PFSK-1 (cell line): ENCODE measurements around the gene FOSB.

ENCODE experiments used
- FOXP2 ChIP-seq: optimal IDR thresholded peaks from 2 replicates; pipeline ENCODE3; 2011; ENCODE audit warnings: borderline replicate concordance, control low read depth, inconsistent platforms; ENCODE audit not compliant: insufficient read depth; ENCODE audit errors: extremely low read length, extremely low read depth
- POLR2AphosphoS5 ChIP-seq: IDR thresholded peaks from 2 replicates; pipeline ENCODE4 v1.6.1; 2012; ENCODE audit warnings: low read depth, mild to moderate bottlenecking, control low read depth, low read length, moderate library complexity
- REST ChIP-seq, 2 experiments: IDR thresholded peaks; 2 replicates each; pipeline versions ENCODE4 v1.6.1 to v1.8.0; 2011 to 2012; ENCODE audit warnings: low read depth in 2 of 2, low read length in 2 of 2, control low read depth in 1 of 2, inconsistent platforms in 1 of 2, mild to moderate bottlenecking in 1 of 2, moderate library complexity in 1 of 2; ENCODE audit not compliant: insufficient read depth in 1 of 2
- SIN3A ChIP-seq: IDR thresholded peaks from 2 replicates; pipeline ENCODE4 v1.6.1; 2012; ENCODE audit warnings: mild to moderate bottlenecking, low read length, moderate library complexity, borderline replicate concordance; ENCODE audit not compliant: insufficient read depth
- TAF1 ChIP-seq: IDR thresholded peaks from 2 replicates; pipeline ENCODE4 v1.6.1; 2012; ENCODE audit warnings: low read length, control low read depth, borderline replicate concordance; ENCODE audit not compliant: insufficient read depth

The FOSB gene

GRCh38 chr19:45440873-45441654, 26.7 kb upstream of the FOSB start:
- no peak for TF ChIP-seq FOXP2

GRCh38 chr19:45442408-45442777, 25.4 kb upstream of the FOSB start:
- TF ChIP-seq SIN3A: no peak
- no peak for TF ChIP-seq FOXP2
- TF ChIP-seq POLR2AphosphoS5: no peak
- TF ChIP-seq TAF1: no peak
- no peak for TF ChIP-seq REST (IDR thresholded peaks at IDR 0.05; ENCODE audit: insufficient read depth in 1 of 2, low read depth in 2 of 2, low read length in 2 of 2)

GRCh38 chr19:45442778-45443461, 24.9 kb upstream of the FOSB start:
- TF ChIP-seq TAF1: no peak
- no peak for TF ChIP-seq POLR2AphosphoS5
- TF ChIP-seq REST (IDR thresholded peaks at IDR 0.05; ENCODE audit: insufficient read depth in 1 of 2, low read depth in 2 of 2, low read length in 2 of 2): no peak
- no peak for TF ChIP-seq SIN3A
- no peak for TF ChIP-seq FOXP2

- TF ChIP-seq POLR2AphosphoS5 (no peak), FOXP2 (peak; percentile 78)
Measured at GRCh38 chr19:45443462-45444317, 24.1 kb upstream of the FOSB start.

GRCh38 chr19:45444318-45445041, 23.3 kb upstream of the FOSB start:
- TF ChIP-seq TAF1 (no peak), FOXP2 (peak; percentile 54)

- no peak for TF ChIP-seq REST (IDR thresholded peaks at IDR 0.05; ENCODE audit: insufficient read depth in 1 of 2, low read depth in 2 of 2, low read length in 2 of 2)
- TF ChIP-seq TAF1: no peak
- TF ChIP-seq FOXP2: no peak
- TF ChIP-seq POLR2AphosphoS5: no peak
- no peak for TF ChIP-seq SIN3A
Measured at GRCh38 chr19:45445139-45445538, 22.7 kb upstream of the FOSB start.
